ENCODE measurements around the gene HIGD1B. TPM values are rescaled to one million over a fixed set of nuclear protein-coding genes. Genes with fewer than 3 reads are reported as not detected.

The HIGD1B gene
- total RNA-seq, 1 experiment from 2014 or later: not detected

- Histone ChIP-seq H3K36me3 (ENCODE audit: control insufficient read depth, insufficient read depth, low read length) (no peaks in the 10 kb centered on the region), H3K27me3 (ENCODE audit: control insufficient read depth, insufficient read depth, low read length) (no peaks in the 10 kb centered on the region), H3K27ac (ENCODE audit: low read length) (no peak overlapping the region), H3K4me1 (ENCODE audit: control insufficient read depth, insufficient read depth, low read length) (no peaks in the 10 kb centered on the region; the same call in 1 of the 2 replicates), H3K4me3 (ENCODE audit: low read depth in 2 of 2, low read length in 2 of 2) (no peak overlapping the region), H3K9me3 (ENCODE audit: control insufficient read depth, insufficient read depth, low read depth, low read length) (no peaks in the 10 kb centered on the region)
- ATAC-seq: no peak
- TF ChIP-seq, protein P1, sequence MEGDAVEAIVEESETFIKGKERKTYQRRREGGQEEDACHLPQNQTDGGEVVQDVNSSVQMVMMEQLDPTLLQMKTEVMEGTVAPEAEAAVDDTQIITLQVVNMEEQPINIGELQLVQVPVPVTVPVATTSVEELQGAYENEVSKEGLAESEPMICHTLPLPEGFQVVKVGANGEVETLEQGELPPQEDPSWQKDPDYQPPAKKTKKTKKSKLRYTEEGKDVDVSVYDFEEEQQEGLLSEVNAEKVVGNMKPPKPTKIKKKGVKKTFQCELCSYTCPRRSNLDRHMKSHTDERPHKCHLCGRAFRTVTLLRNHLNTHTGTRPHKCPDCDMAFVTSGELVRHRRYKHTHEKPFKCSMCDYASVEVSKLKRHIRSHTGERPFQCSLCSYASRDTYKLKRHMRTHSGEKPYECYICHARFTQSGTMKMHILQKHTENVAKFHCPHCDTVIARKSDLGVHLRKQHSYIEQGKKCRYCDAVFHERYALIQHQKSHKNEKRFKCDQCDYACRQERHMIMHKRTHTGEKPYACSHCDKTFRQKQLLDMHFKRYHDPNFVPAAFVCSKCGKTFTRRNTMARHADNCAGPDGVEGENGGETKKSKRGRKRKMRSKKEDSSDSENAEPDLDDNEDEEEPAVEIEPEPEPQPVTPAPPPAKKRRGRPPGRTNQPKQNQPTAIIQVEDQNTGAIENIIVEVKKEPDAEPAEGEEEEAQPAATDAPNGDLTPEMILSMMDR (IDR thresholded peaks at IDR 0.05): no peak
- TF ChIP-seq POLR2AphosphoS5 (IDR thresholded peaks at IDR 0.05; ENCODE audit: low read depth, low read length) (no peak), SIN3A (IDR thresholded peaks at IDR 0.05; ENCODE audit: borderline replicate concordance, insufficient read depth, low read depth, low read length) (no peak), TCF7L2 (IDR thresholded peaks at IDR 0.05; ENCODE audit: low read depth, low read length) (no peak)
- TF ChIP-seq, protein P2, sequence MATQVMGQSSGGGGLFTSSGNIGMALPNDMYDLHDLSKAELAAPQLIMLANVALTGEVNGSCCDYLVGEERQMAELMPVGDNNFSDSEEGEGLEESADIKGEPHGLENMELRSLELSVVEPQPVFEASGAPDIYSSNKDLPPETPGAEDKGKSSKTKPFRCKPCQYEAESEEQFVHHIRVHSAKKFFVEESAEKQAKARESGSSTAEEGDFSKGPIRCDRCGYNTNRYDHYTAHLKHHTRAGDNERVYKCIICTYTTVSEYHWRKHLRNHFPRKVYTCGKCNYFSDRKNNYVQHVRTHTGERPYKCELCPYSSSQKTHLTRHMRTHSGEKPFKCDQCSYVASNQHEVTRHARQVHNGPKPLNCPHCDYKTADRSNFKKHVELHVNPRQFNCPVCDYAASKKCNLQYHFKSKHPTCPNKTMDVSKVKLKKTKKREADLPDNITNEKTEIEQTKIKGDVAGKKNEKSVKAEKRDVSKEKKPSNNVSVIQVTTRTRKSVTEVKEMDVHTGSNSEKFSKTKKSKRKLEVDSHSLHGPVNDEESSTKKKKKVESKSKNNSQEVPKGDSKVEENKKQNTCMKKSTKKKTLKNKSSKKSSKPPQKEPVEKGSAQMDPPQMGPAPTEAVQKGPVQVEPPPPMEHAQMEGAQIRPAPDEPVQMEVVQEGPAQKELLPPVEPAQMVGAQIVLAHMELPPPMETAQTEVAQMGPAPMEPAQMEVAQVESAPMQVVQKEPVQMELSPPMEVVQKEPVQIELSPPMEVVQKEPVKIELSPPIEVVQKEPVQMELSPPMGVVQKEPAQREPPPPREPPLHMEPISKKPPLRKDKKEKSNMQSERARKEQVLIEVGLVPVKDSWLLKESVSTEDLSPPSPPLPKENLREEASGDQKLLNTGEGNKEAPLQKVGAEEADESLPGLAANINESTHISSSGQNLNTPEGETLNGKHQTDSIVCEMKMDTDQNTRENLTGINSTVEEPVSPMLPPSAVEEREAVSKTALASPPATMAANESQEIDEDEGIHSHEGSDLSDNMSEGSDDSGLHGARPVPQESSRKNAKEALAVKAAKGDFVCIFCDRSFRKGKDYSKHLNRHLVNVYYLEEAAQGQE (IDR thresholded peaks at IDR 0.05; ENCODE audit: insufficient read depth in 1 of 2, low read depth in 2 of 2, low read length in 1 of 2): no peak
- DNase-seq (ENCODE audit: low read depth, low spot score): no peak
- no TSS peak for BruUV-seq (replicated peaks)
- intact Hi-C loops (cut with micrococcal nuclease; ENCODE audit: unreplicated experiment): no loop called here
- ChIA-PET POLR2A (interaction anchor here (0.6 kb wide), 1 partner anchor 10 kb away, joined by 6 read pairs; no protein-coding TSS in a partner anchor), CTCF (no interaction called here)
- in situ Hi-C loops (cut with HindIII; ENCODE audit: low pct_unique_long_range_greater_than_20kb, low sequenced_read_pairs): no loop called here
Observed at GRCh38 chr17:44844390-44844830, 3.3 kb upstream of the HIGD1B start.

- DNase-seq (ENCODE audit: low read depth, low spot score): no peak
- ATAC-seq: no peak
- no peak for TF ChIP-seq SIN3A (IDR thresholded peaks at IDR 0.05; ENCODE audit: borderline replicate concordance, insufficient read depth, low read depth, low read length)
- TF ChIP-seq TCF7L2 (IDR thresholded peaks at IDR 0.05; ENCODE audit: low read depth, low read length): no peak
- TF ChIP-seq, protein P2 (IDR thresholded peaks at IDR 0.05; ENCODE audit: insufficient read depth in 1 of 2, low read depth in 2 of 2, low read length in 1 of 2): no peak
- no peak for TF ChIP-seq POLR2AphosphoS5 (IDR thresholded peaks at IDR 0.05; ENCODE audit: low read depth, low read length)
- TF ChIP-seq, protein P1 (IDR thresholded peaks at IDR 0.05): no peak
- Histone ChIP-seq H3K9me3 (ENCODE audit: control insufficient read depth, insufficient read depth, low read depth, low read length) (no peaks in the 10 kb centered on the region), H3K27ac (ENCODE audit: low read length) (no peak overlapping the region), H3K36me3 (ENCODE audit: control insufficient read depth, insufficient read depth, low read length) (no peaks in the 10 kb centered on the region), H3K4me3 (ENCODE audit: low read depth in 2 of 2, low read length in 2 of 2) (no peak overlapping the region), H3K4me1 (ENCODE audit: control insufficient read depth, insufficient read depth, low read length) (no peaks in the 10 kb centered on the region; the same call in 1 of the 2 replicates), H3K27me3 (ENCODE audit: control insufficient read depth, insufficient read depth, low read length) (no peaks in the 10 kb centered on the region)
- BruUV-seq (replicated peaks): no TSS peak
- intact Hi-C loops (cut with micrococcal nuclease; ENCODE audit: unreplicated experiment) (no loop called here), in situ Hi-C loops (cut with HindIII; ENCODE audit: low pct_unique_long_range_greater_than_20kb, low sequenced_read_pairs) (no loop called here)
- ChIA-PET CTCF (no interaction called here), POLR2A (interaction anchor here (0.6 kb wide), 1 partner anchor 23 kb away, joined by 15 read pairs; no protein-coding TSS in a partner anchor)
Observed at GRCh38 chr17:44846206-44846605, 1.5 kb upstream of the HIGD1B start.

All from Panc1 (cell line).